DOHH2 (cell line): ENCODE results near the gene HCK.

Experiments
- H3F3A ChIP-seq: fragments of 200-600 bp; sonication (generic), shearing (Covaris generic); 2 replicates; pipeline ENCODE4 v1.6.0; 2016; ENCODE audit warnings: antibody characterized with exemption, mild to moderate bottlenecking; ENCODE audit not compliant: control insufficient read depth, insufficient read depth
- H3K27ac ChIP-seq: fragments of 200-600 bp; sonication (generic); 2 replicates; pipeline ENCODE4 v1.5.1; 2014; ENCODE audit warnings: low read depth, mild to moderate bottlenecking, low read length, moderate library complexity
- H3K27me3 ChIP-seq: fragments of 200-600 bp; sonication (generic); 2 replicates; pipeline ENCODE4 v1.6.1; 2014; ENCODE audit warnings: mild to moderate bottlenecking, low read length, mixed read lengths; ENCODE audit not compliant: control insufficient read depth
- H3K36me3 ChIP-seq: fragments of 200-600 bp; sonication (generic); 2 replicates; pipeline ENCODE4 v1.6.1; 2014; ENCODE audit warnings: mild to moderate bottlenecking, low read length, moderate library complexity, mixed read lengths; ENCODE audit not compliant: control insufficient read depth
- H3K4me1 ChIP-seq: fragments of 200-600 bp; sonication (generic); 2 replicates; pipeline ENCODE4 v1.6.1; 2014; ENCODE audit warnings: mild to moderate bottlenecking, low read length, mixed read lengths; ENCODE audit not compliant: control insufficient read depth
- H3K4me2 ChIP-seq: fragments of 200-600 bp; sonication (generic); 2 replicates; pipeline ENCODE4 v1.6.0; 2014; ENCODE audit warnings: mild to moderate bottlenecking, low read length, moderate library complexity
- H3K4me3 ChIP-seq: fragments of 200-600 bp; sonication (generic); 2 replicates; pipeline ENCODE4 v1.5.1; 2014; ENCODE audit warnings: mild to moderate bottlenecking, low read length, mixed read lengths
- H3K79me2 ChIP-seq: fragments of 200-600 bp; sonication (generic); 2 replicates; pipeline ENCODE4 v1.6.1; 2014; ENCODE audit warnings: mild to moderate bottlenecking, low read length, mixed read lengths; ENCODE audit not compliant: control insufficient read depth
- H3K9me2 ChIP-seq: fragments of 200-600 bp; sonication (generic); replicated peaks from 2 replicates; pipeline ENCODE4 v1.6.1; 2014; ENCODE audit warnings: mild to moderate bottlenecking, low read length, mixed read lengths; ENCODE audit not compliant: control insufficient read depth
- H3K9me3 ChIP-seq: fragments of 200-600 bp; sonication (generic); 2 replicates; pipeline ENCODE4 v1.6.1; 2014; ENCODE audit warnings: antibody characterized with exemption, low read length, mixed read lengths; ENCODE audit not compliant: control insufficient read depth, insufficient read depth
- H4K20me1 ChIP-seq: fragments of 200-600 bp; sonication (generic); 2 replicates; pipeline ENCODE4 v1.6.0; 2014; ENCODE audit warnings: low read depth, mild to moderate bottlenecking, antibody characterized with exemption, low read length, moderate library complexity; ENCODE audit not compliant: control insufficient read depth, insufficient read depth
- EZH2phosphoT487 ChIP-seq: fragments of 200-600 bp; sonication (generic); IDR thresholded peaks from 2 replicates; pipeline ENCODE4 v1.6.1; 2017; ENCODE audit warnings: borderline replicate concordance, mild to moderate bottlenecking, antibody characterized with exemption, low read length, moderate library complexity, mixed read lengths
- TF ChIP-seq, protein P1 (sequence below): fragments of 200-600 bp; sonication (generic); IDR thresholded peaks from one replicate; pipeline ENCODE4 v1.5.1; 2014; ENCODE audit warnings: antibody characterized with exemption, mild to moderate bottlenecking, low read depth, low read length; ENCODE audit not compliant: poor library complexity, severe bottlenecking

The HCK gene

DNA sequence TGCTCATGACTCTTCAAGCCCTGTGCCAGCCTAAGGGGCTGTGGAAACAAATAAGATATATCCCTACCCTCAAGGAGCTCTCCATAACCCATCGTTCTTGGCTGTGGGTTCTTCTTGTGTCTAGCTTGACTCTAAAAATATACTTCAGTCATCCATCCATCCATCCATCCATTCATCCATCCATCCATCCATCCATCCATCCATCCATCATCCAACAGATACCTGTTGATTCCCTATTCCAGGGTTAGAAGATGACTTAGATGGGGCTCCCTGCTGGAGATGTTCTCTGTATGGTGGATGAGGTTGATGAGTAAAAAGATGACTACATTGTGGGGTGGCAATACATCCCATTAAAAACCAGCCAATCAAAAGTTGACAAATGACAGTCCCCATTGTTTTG is 23.5 kb downstream of the HCK start:
- Histone ChIP-seq H3K4me3 (no peak overlapping the region), H3K79me2 (no peaks in the 10 kb centered on the region), H3K27me3 (no peaks in the 10 kb centered on the region), H3K4me1 (peaks cover 47% of the 10 kb centered on the region), H3K9me2 (no peaks in the 10 kb centered on the region), H3K27ac (no peak overlapping the region), H3K4me2 (no peak overlapping the region), H3K36me3 (no peaks in the 10 kb centered on the region), H3F3A (0 out of 2 replicates have a peak, but pooled peaks cover 3% of the 10 kb centered on the region), H4K20me1 (no peaks in the 10 kb centered on the region), H3K9me3 (no peaks in the 10 kb centered on the region)
- TF ChIP-seq EZH2phosphoT487, result no peak
- TF ChIP-seq, protein P1, sequence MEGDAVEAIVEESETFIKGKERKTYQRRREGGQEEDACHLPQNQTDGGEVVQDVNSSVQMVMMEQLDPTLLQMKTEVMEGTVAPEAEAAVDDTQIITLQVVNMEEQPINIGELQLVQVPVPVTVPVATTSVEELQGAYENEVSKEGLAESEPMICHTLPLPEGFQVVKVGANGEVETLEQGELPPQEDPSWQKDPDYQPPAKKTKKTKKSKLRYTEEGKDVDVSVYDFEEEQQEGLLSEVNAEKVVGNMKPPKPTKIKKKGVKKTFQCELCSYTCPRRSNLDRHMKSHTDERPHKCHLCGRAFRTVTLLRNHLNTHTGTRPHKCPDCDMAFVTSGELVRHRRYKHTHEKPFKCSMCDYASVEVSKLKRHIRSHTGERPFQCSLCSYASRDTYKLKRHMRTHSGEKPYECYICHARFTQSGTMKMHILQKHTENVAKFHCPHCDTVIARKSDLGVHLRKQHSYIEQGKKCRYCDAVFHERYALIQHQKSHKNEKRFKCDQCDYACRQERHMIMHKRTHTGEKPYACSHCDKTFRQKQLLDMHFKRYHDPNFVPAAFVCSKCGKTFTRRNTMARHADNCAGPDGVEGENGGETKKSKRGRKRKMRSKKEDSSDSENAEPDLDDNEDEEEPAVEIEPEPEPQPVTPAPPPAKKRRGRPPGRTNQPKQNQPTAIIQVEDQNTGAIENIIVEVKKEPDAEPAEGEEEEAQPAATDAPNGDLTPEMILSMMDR, result no peak

DNA sequence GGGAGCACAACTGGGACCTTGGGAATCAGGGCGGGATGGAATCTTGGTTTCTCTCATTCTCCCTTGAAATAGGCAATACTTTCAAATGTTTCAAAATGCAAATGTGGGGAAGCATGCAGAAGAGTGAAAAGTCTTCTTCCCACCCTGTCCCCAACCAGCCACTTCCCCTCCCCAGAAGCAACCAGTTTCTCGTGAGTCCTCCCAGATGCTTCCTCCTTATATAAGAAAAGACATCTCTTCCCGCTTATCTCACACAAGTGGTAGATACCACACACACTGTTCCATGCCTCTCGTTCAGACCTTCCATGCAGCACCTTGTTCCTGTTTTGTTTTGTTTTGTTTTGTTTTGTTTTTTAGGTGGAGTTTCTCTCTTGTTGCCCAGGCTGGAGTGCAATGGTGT is 25.1 kb downstream of the HCK start:
- TF ChIP-seq EZH2phosphoT487, result no peak
- TF ChIP-seq, protein P1, result no peak
- Histone ChIP-seq H3F3A (no peaks in the 10 kb centered on the region), H3K9me3 (no peaks in the 10 kb centered on the region), H3K27me3 (no peaks in the 10 kb centered on the region), H4K20me1 (no peaks in the 10 kb centered on the region), H3K9me2 (no peaks in the 10 kb centered on the region), H3K79me2 (no peaks in the 10 kb centered on the region), H3K4me3 (no peak overlapping the region), H3K4me1 (peaks cover 31% of the 10 kb centered on the region), H3K27ac (no peak overlapping the region), H3K36me3 (no peaks in the 10 kb centered on the region), H3K4me2 (no peak overlapping the region)

DNA sequence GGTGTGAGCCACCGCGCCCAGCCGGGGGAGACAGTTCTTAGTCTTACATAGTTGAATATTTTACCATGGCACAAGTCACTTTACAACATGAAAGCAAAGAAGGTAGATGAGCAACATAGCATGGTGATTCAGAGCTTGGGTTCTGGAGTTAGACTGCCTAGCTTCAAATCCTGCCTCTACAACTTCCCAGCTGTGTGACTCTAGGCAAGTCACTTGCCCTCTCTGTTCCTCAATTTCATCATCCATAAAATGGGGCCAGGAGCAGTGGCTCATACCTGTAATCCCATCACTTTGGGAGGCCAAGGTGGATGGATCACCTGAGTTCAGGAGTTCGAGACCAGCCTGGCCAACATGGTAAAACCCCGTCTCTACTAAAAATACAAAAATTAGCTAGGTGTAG is 26.3 kb downstream of the HCK start:
- Histone ChIP-seq H3F3A (0 out of 2 replicates have a peak, but pooled peaks cover 5% of the 10 kb centered on the region), H3K4me3 (no peak overlapping the region), H3K9me3 (no peaks in the 10 kb centered on the region), H3K79me2 (no peaks in the 10 kb centered on the region), H3K27me3 (no peaks in the 10 kb centered on the region), H3K4me1 (peaks cover 28% of the 10 kb centered on the region), H3K9me2 (no peaks in the 10 kb centered on the region), H3K27ac (no peak overlapping the region), H3K4me2 (no peak overlapping the region), H3K36me3 (no peaks in the 10 kb centered on the region), H4K20me1 (no peaks in the 10 kb centered on the region)
- TF ChIP-seq, protein P1, result no peak
- no peak for TF ChIP-seq EZH2phosphoT487

DNA sequence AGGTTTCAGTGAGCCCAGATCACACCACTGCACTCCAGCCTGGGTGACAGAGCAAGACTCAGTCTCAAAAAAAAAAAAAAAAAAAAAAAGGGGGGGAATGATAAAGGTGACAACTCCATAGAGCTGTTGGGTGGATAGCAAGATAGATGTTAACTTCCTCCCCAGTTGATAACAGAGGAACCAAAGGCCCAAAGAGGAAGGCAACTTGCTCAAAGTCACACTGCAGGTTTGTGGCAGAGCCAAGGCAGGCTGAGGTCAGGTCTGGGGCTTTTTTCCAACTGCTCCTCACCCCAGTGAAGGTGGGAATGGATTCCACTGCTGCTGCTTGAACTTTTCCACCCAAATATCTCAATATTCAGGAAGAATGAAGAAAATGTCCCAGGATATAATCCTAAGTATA is 26.7 kb downstream of the HCK start:
- Histone ChIP-seq H3K27me3 (no peaks in the 10 kb centered on the region), H3K36me3 (no peaks in the 10 kb centered on the region), H3K4me3 (no peak overlapping the region), H3K4me2 (no peak overlapping the region), H3F3A (0 out of 2 replicates have a peak, but pooled peaks cover 5% of the 10 kb centered on the region), H3K9me2 (no peaks in the 10 kb centered on the region), H3K27ac (no peak overlapping the region), H3K4me1 (peaks cover 28% of the 10 kb centered on the region), H4K20me1 (no peaks in the 10 kb centered on the region), H3K9me3 (no peaks in the 10 kb centered on the region), H3K79me2 (no peaks in the 10 kb centered on the region)
- no peak for TF ChIP-seq EZH2phosphoT487
- TF ChIP-seq, protein P1, result no peak
